Retinal pigment epithelial cell (primary cell): ENCODE data around the gene APIP.

ENCODE experiments used
- DNase-seq: peaks from one replicate; pipeline ENCODE4 v3.0.0-alpha.2; 2010; ENCODE audit warnings: low read depth
- H3K4me3 ChIP-seq: 2 replicates; pipeline ENCODE4 v1.5.1; 2011; ENCODE audit warnings: mild to moderate bottlenecking, low read length, control low read depth, moderate library complexity
- CTCF ChIP-seq: conservative IDR thresholded peaks from 2 replicates; pipeline ENCODE4 v1.5.1; 2011; ENCODE audit warnings: low read depth, low read length, control low read depth, inconsistent platforms

APIP gene

GRCh38 chr11:34856251-34856650, 59.9 kb downstream of the APIP start:
- H3K4me3 ChIP-seq: no peak overlapping the region
- no peak for TF ChIP-seq CTCF
- no peak for DNase-seq

GRCh38 chr11:34855754-34856095, 60.5 kb downstream of the APIP start:
- no peak overlapping the region for H3K4me3 ChIP-seq
- DNase-seq: no peak
- no peak for TF ChIP-seq CTCF

- no peak for TF ChIP-seq CTCF
- H3K4me3 ChIP-seq: no peak overlapping the region
- DNase-seq: no peak
These were observed 61.0 kb downstream of the APIP start for GRCh38 chr11:34855021-34855753.

- TF ChIP-seq CTCF: no peak
- no peak overlapping the region for H3K4me3 ChIP-seq
- no peak for DNase-seq
These were observed 64.3 kb downstream of the APIP start for GRCh38 chr11:34851916-34852315.

- no peak overlapping the region for H3K4me3 ChIP-seq
- no peak for DNase-seq
- no peak for TF ChIP-seq CTCF
These were observed 65.8 kb downstream of the APIP start for GRCh38 chr11:34850334-34850733.

GRCh38 chr11:34846467-34846866, 69.7 kb downstream of the APIP start:
- no peak for DNase-seq
- TF ChIP-seq CTCF: no peak
- H3K4me3 ChIP-seq: no peak overlapping the region

GRCh38 chr11:34844463-34845112, 71.6 kb downstream of the APIP start:
- no peak for DNase-seq
- no peak overlapping the region for H3K4me3 ChIP-seq
- TF ChIP-seq CTCF: no peak
